Esophagus squamous epithelium (tissue), 5 donors: ENCODE data around the gene LCE4A. TPM values are rescaled to one million over a fixed set of nuclear protein-coding genes. Genes with fewer than 3 reads are reported as not detected.
"Not testable (repeated sequence)": the region's sequence is repeated elsewhere in the genome, so short reads cannot be mapped to it uniquely, and the experiment has no call there.

Source experiments
- DNase-seq: peaks from one replicate; lab custom pipeline; 2025; lab: John Stamatoyannopoulos, UW
- H3K27ac ChIP-seq, 4 donors: fragments of 200-600 bp; sonication (generic); one replicate each; pipeline ENCODE4 v1.5.1; 2016 to 2019; ENCODE audit warnings: mild to moderate bottlenecking in 1 of 4
- H3K27me3 ChIP-seq, 4 donors: fragments of 200-600 bp; sonication (generic); 1 replicate in 3 of 4; 2 replicates in 1 of 4; pipeline versions ENCODE4 v1.5.1 to v1.6.0; 2017 to 2021; ENCODE audit warnings: antibody characterized with exemption in 1 of 4
- H3K36me3 ChIP-seq, 3 donors: fragments of 200-600 bp; sonication (generic); one replicate each; pipeline ENCODE4 v1.5.1; 2016 to 2019
- H3K4me1 ChIP-seq, 3 donors: fragments of 200-600 bp; sonication (generic); one replicate each; pipeline ENCODE4 v1.5.1; 2017 to 2019
- H3K4me3 ChIP-seq, 4 donors: fragments of 200-600 bp; sonication (generic); 1 replicate in 3 of 4; 2 replicates in 1 of 4; pipeline ENCODE4 v1.5.1; 2016 to 2019; ENCODE audit warnings: mild to moderate bottlenecking in 2 of 4, moderate library complexity in 1 of 4
- H3K9me3 ChIP-seq, 3 donors: fragments of 200-600 bp; sonication (generic); one replicate each; pipeline ENCODE4 v1.5.1; 2016 to 2019
- POLR2A ChIP-seq, 4 donors: fragments of 450-650 bp; IDR thresholded peaks; one replicate each; pipeline ENCODE4 v1.6.1; 2017; ENCODE audit warnings: antibody characterized with exemption in 4 of 4, mild to moderate bottlenecking in 4 of 4, moderate library complexity in 3 of 4
- WGBS, 2 donors: methylation state at CpG; one replicate each; pipeline ENCODE4 v1.1.5; 2018; 5-methylcytosine and 5-hydroxymethylcytosine counted together
- intact Hi-C: fragments of 100-400 bp; cut with DNase I; formaldehyde crosslinking; loops from one replicate; pipeline ENCODE4 v1.15.0; 2022
- total RNA-seq, 4 donors: library from RNA; depleted of rRNA; stranded (reverse); fragments of >200 nt; gene quantifications; one replicate each; pipeline ENCODE4 v1.1.0, GENCODE V29; 2016
- TF ChIP-seq, protein P1 (sequence below), 6 experiments: fragments of 450-650 bp in 4 of 6; fragments of 200-600 bp in 2 of 6; sonication (generic) in 2 of 6; IDR thresholded peaks; one replicate each; pipeline ENCODE4 v1.5.1; 2016 to 2019; ENCODE audit warnings: antibody characterized with exemption in 6 of 6, mild to moderate bottlenecking in 4 of 6, moderate library complexity in 4 of 6
- donor health status: DM: yes; HTN: yes; CAD: no.

LCE4A gene, protein sequence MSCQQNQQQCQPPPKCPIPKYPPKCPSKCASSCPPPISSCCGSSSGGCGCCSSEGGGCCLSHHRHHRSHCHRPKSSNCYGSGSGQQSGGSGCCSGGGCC
- total RNA-seq, result not detected

DNA sequence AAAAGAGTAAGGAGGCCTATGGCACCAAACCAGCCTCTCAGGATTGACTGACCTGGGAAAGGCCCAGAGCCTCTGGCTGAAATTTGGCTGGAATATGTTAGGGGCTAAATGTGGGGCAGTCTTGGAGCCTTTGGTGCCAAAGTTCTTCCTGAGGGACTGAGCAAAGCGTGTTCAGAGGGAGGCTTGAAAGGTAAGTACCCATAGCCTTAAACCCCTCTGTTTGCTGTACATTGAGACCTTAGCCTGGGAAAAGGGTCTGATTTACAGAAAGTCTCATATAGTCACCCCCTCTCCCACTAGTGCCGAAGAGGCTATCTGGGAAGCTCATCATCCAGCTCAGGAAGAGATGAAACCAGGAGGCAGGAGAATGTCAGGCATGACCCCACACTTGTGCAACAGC is at the start of gene LCE4A:
LCE4A (plus strand) TSS at position 301 of the 400 bp plus-strand sequence. CDS start 916 bp downstream, outside the sequence.
- intact Hi-C loops, result no loop called here
- no peak for DNase-seq
- WGBS, 2 donors, result 58 to 71% methylated on average over 1 of the region's 2 CpGs
- Histone ChIP-seq H3K4me3 (no peak within 1 kb of the TSS), H3K36me3 (no peaks in the 10 kb centered on the region), H3K27ac (no peak within 1 kb of the TSS), H3K4me1 (no peaks in the 10 kb centered on the region), H3K9me3 (no peaks in the 10 kb centered on the region), H3K27me3 (peaks cover 0 to 7% (median 0%) of the 10 kb centered on the region in 4 donors)
- no peak for TF ChIP-seq POLR2A (IDR thresholded peaks at IDR 0.05)
- TF ChIP-seq, protein P1, sequence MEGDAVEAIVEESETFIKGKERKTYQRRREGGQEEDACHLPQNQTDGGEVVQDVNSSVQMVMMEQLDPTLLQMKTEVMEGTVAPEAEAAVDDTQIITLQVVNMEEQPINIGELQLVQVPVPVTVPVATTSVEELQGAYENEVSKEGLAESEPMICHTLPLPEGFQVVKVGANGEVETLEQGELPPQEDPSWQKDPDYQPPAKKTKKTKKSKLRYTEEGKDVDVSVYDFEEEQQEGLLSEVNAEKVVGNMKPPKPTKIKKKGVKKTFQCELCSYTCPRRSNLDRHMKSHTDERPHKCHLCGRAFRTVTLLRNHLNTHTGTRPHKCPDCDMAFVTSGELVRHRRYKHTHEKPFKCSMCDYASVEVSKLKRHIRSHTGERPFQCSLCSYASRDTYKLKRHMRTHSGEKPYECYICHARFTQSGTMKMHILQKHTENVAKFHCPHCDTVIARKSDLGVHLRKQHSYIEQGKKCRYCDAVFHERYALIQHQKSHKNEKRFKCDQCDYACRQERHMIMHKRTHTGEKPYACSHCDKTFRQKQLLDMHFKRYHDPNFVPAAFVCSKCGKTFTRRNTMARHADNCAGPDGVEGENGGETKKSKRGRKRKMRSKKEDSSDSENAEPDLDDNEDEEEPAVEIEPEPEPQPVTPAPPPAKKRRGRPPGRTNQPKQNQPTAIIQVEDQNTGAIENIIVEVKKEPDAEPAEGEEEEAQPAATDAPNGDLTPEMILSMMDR (IDR thresholded peaks at IDR 0.05), result no peak

DNA sequence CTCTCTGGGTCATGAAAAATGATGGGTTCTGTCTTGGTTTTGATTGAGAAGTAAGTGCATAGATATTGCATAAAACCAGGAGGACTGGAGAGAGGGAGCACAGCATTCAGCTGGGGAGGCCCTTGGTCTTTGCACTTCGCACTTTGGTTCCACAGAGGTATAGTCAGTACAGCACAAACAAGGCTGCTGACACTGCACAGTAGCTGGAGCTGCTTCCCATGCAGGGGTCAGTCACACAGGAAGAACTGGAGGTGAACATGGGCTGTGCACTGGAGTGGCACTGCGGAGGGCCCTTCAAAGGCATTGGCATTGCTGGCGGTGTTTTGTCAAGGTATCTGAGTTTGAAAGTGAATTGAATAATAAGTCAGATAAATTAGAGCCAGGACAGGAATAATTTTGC is 49.3 kb upstream of the LCE4A start:
- H3K36me3 ChIP-seq, result no peaks in the 10 kb centered on the region
- DNase-seq, result no peak
- TF ChIP-seq POLR2A (IDR thresholded peaks at IDR 0.05), result no peak
- TF ChIP-seq, protein P1 (IDR thresholded peaks at IDR 0.05), result no peak
- intact Hi-C loops, result loop anchor here (10.0 kb wide), 2 partner anchors 206 to 566 kb away; no protein-coding TSS in a partner anchor
- no peaks in the 10 kb centered on the region for H3K4me1 ChIP-seq
- peaks cover 0 to 8% (median 0%) of the 10 kb centered on the region in 4 donors for H3K27me3 ChIP-seq
- no peak overlapping the region for H3K27ac ChIP-seq
- no peak overlapping the region for H3K4me3 ChIP-seq
- no peaks in the 10 kb centered on the region for H3K9me3 ChIP-seq
- WGBS, 2 donors, result 97 to 100% methylated on average over 3 of the region's 3 CpGs

DNA sequence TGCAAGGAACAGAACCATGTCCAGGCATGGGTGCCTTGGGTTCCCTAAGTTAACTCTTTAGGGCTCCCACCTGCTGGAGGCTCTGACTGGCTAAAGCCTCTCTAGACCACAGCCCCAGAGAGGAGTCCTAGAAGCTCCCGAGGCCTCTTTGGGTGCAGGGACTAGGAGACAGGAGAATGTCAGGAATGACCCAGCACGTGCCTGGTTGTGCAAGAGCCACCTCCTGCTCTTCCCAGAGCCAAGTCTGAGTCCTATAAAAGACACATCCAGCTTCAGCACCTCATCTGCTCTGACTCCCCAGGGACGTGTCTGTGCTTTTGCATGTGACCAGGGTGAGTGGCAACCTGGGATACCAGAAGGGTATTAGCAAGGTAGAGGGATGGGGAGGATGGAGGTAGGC is 44.9 kb upstream of the LCE4A start, which contains the start of gene LCE2D:
LCE2D (plus strand) TSS at position 283 of the 400 bp plus-strand sequence. CDS start 726 bp downstream, outside the sequence.
- TF ChIP-seq, protein P1 (IDR thresholded peaks at IDR 0.05), result no peak
- no peak for TF ChIP-seq POLR2A (IDR thresholded peaks at IDR 0.05)

DNA sequence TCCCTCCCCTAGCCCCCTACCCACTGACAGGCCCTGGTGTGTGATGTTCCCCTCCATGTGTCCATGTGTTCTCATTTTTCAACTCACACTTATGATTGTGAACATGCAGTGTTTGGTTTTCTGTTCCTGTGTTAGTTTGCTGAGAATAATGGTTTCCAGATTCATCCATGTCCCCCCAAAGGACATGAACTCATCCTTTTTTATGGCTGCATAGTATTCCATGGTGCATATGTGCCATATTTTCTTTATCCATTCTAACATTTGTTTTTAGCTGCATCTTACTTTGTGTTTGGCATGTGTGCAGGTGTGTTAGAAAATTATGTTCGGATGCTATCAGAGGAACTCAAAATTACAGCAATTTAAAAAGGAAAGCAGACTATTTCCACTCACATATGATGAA is 41.8 kb upstream of the LCE4A start:
- WGBS, 2 donors, result 89 to 94% methylated on average over 1 of the region's 1 CpG
- DNase-seq, H3K27ac ChIP-seq, intact Hi-C loops, H3K4me3 ChIP-seq, H3K4me1 ChIP-seq, H3K9me3 ChIP-seq, H3K36me3 ChIP-seq: not testable (repeated sequence)
- peaks cover 0 to 21% (median 0%) of the 10 kb centered on the region in 4 donors for H3K27me3 ChIP-seq

More for the DNA sequence above, 44.9 kb upstream of the LCE4A start, which contains the start of gene LCE2D:
- WGBS, 2 donors, result 67 to 80% methylated on average over 1 to 2 of the region's 3 CpGs
- Histone ChIP-seq H3K36me3 (no peaks in the 10 kb centered on the region), H3K4me3 (no peak within 1 kb of the TSS), H3K9me3 (no peaks in the 10 kb centered on the region), H3K27ac (no peak within 1 kb of the TSS), H3K4me1 (no peaks in the 10 kb centered on the region), H3K27me3 (peaks cover 0 to 21% (median 0%) of the 10 kb centered on the region in 4 donors)
- intact Hi-C loops, result no loop called here
- no peak for DNase-seq

DNA sequence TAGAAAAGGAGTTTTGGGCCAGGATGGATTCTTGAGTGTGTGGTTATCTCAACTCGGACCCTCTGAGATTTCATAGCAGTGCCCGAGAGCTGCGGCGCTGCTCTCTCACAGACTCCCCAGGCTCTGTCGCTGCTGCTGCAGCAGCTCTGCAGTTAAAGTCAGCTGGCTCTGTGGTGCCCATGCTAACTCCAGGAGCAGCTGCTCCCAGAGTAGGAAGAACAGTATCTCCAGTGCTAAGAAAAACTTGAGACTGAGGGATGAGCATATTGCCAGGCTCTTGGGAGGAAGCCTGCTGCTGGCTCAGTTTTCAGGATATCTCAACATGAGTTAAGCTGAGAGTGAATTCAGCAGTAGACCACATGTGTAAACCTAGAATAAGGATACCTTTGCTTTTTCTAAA is 40.3 kb upstream of the LCE4A start:
- Histone ChIP-seq H3K4me3 (no peak overlapping the region), H3K27me3 (peaks cover 0 to 21% (median 0%) of the 10 kb centered on the region in 4 donors), H3K4me1 (no peaks in the 10 kb centered on the region), H3K9me3 (no peaks in the 10 kb centered on the region), H3K36me3 (no peaks in the 10 kb centered on the region), H3K27ac (no peak overlapping the region)
- intact Hi-C loops, result no loop called here
- TF ChIP-seq POLR2A (IDR thresholded peaks at IDR 0.05), result no peak
- TF ChIP-seq, protein P1 (IDR thresholded peaks at IDR 0.05), result no peak
- 81 to 94% methylated on average over 3 to 5 of the region's 5 CpGs for WGBS, 2 donors
- no peak for DNase-seq
